Activated CD8-positive, alpha-beta T cell treated with anti-CD3 and anti-CD28 coated beads for 36 hours (primary cell): ENCODE measurements around the gene RELN. TPM values are rescaled to one million over a fixed set of nuclear protein-coding genes. Genes with fewer than 3 reads are reported as not detected.

Experiments used
- ATAC-seq: fragments of 200-7000 bp; cut with Tn5 transposase; one replicate; pipeline ENCODE4 v1.10.0; 2021; ENCODE audit warnings: mild to moderate bottlenecking, moderate library complexity
- CTCF ChIA-PET: fragments of 350-600 bp; sonication (Branson Sonifier 250); formaldehyde crosslinking; loops from one replicate; lab custom pipeline; 2021; ENCODE audit warnings: antibody characterized with exemption; lab: Charles Lee
- POLR2A ChIA-PET: fragments of 350-600 bp; sonication (Branson Sonifier 250); formaldehyde crosslinking; loops from one replicate; lab custom pipeline; 2021; ENCODE audit warnings: antibody characterized with exemption; lab: Charles Lee
- DNase-seq: peaks from one replicate; pipeline ENCODE4 v3.0.0-alpha.2; 2020
- H3K27ac Mint-ChIP-seq: one replicate; pipeline ENCODE4 v1.8.0; 2021; ENCODE audit warnings: mild to moderate bottlenecking, mixed read lengths
- H3K27me3 Mint-ChIP-seq: one replicate; pipeline ENCODE4 v1.8.0; 2021; ENCODE audit warnings: mixed read lengths
- H3K36me3 Mint-ChIP-seq: one replicate; pipeline ENCODE4 v1.8.0; 2021; ENCODE audit warnings: low read depth, mixed read lengths
- H3K4me1 Mint-ChIP-seq: one replicate; pipeline ENCODE4 v1.8.0; 2021; ENCODE audit warnings: low read depth, mixed read lengths
- H3K4me3 Mint-ChIP-seq: one replicate; pipeline ENCODE4 v1.8.0; 2021; ENCODE audit warnings: mild to moderate bottlenecking, moderate library complexity, mixed read lengths
- H3K9me3 Mint-ChIP-seq: one replicate; pipeline ENCODE4 v1.8.0; 2021; ENCODE audit warnings: mixed read lengths
- CTCF ChIP-seq: fragments of 200-600 bp; IDR thresholded peaks from one replicate; pipeline ENCODE4 v1.8.0; 2022; ENCODE audit warnings: antibody characterized with exemption, mild to moderate bottlenecking
- intact Hi-C: fragments of 100-400 bp; cut with micrococcal nuclease; formaldehyde crosslinking; loops from one replicate; pipeline ENCODE4 v1.10.0; 2022
- total RNA-seq, 2 experiments: library from RNA; stranded (reverse); gene quantifications; one replicate each; pipeline ENCODE4 v1.2.3, GENCODE V29; 2021

The RELN gene
- total RNA-seq, 2 experiments from 2014 or later, result not detected

GRCh38 chr7:103751311-103751880 is 238.1 kb downstream of the RELN start:
- ATAC-seq (no peak), DNase-seq (no peak)
- no peak for TF ChIP-seq CTCF
- Mint-ChIP-seq H3K27ac (no peak overlapping the region), H3K27me3 (no peaks in the 10 kb centered on the region), H3K4me3 (no peak overlapping the region), H3K4me1 (no peaks in the 10 kb centered on the region), H3K9me3 (no peaks in the 10 kb centered on the region), H3K36me3 (no peaks in the 10 kb centered on the region)
- ChIA-PET POLR2A (no interaction called here), CTCF (no interaction called here)
- intact Hi-C loops, result no loop called here

- no peaks in the 10 kb centered on the region for H3K9me3 Mint-ChIP-seq
- POLR2A ChIA-PET, result no interaction called here
- no peak overlapping the region for H3K4me3 Mint-ChIP-seq
- DNase-seq (no peak), ATAC-seq (no peak)
- no peaks in the 10 kb centered on the region for H3K36me3 Mint-ChIP-seq
- CTCF ChIA-PET, result no interaction called here
- no peak overlapping the region for H3K27ac Mint-ChIP-seq
- no peak for TF ChIP-seq CTCF
- intact Hi-C loops, result no loop called here
- H3K4me1 Mint-ChIP-seq, result no peaks in the 10 kb centered on the region
- H3K27me3 Mint-ChIP-seq, result no peaks in the 10 kb centered on the region
Observed at GRCh38 chr7:103748680-103749079, 240.8 kb downstream of the RELN start.

GRCh38 chr7:103735377-103735776 is 254.1 kb downstream of the RELN start:
- no peak overlapping the region for H3K4me3 Mint-ChIP-seq
- intact Hi-C loops, result no loop called here
- TF ChIP-seq CTCF, result no peak
- CTCF ChIA-PET, result no interaction called here
- H3K9me3 Mint-ChIP-seq, result no peaks in the 10 kb centered on the region
- no peaks in the 10 kb centered on the region for H3K36me3 Mint-ChIP-seq
- POLR2A ChIA-PET, result interaction anchor here (0.7 kb wide), 1 partner anchor 948 kb away, joined by 3 read pairs; no protein-coding TSS in a partner anchor
- no peak overlapping the region for H3K27ac Mint-ChIP-seq
- no peak for ATAC-seq
- DNase-seq, result no peak
- no peaks in the 10 kb centered on the region for H3K4me1 Mint-ChIP-seq
- H3K27me3 Mint-ChIP-seq, result peaks cover 9% of the 10 kb centered on the region

GRCh38 chr7:103731169-103731568 is 258.3 kb downstream of the RELN start:
- Mint-ChIP-seq H3K36me3 (no peaks in the 10 kb centered on the region), H3K27ac (no peak overlapping the region), H3K27me3 (peaks cover 1% of the 10 kb centered on the region), H3K9me3 (no peaks in the 10 kb centered on the region), H3K4me1 (no peaks in the 10 kb centered on the region), H3K4me3 (no peak overlapping the region)
- no peak for ATAC-seq
- ChIA-PET POLR2A (no interaction called here), CTCF (no interaction called here)
- TF ChIP-seq CTCF, result no peak
- no peak for DNase-seq
- intact Hi-C loops, result no loop called here

- peaks cover 3% of the 10 kb centered on the region for H3K27me3 Mint-ChIP-seq
- H3K4me3 Mint-ChIP-seq, result no peak overlapping the region
- intact Hi-C loops, result no loop called here
- H3K36me3 Mint-ChIP-seq, result no peaks in the 10 kb centered on the region
- H3K9me3 Mint-ChIP-seq, result no peaks in the 10 kb centered on the region
- DNase-seq (no peak), ATAC-seq (no peak)
- ChIA-PET POLR2A (no interaction called here), CTCF (no interaction called here)
- no peaks in the 10 kb centered on the region for H3K4me1 Mint-ChIP-seq
- no peak overlapping the region for H3K27ac Mint-ChIP-seq
- TF ChIP-seq CTCF, result no peak
Observed at GRCh38 chr7:103729026-103729425, 260.4 kb downstream of the RELN start.
